ENCODE results near the gene PARD3B.

The PARD3B gene

GRCh38 chr2:205580212-205580987 is 1035.1 kb downstream of the PARD3B start:
- no peaks in the 10 kb centered on the region for H3K27me3 Mint-ChIP-seq
- H3K27ac Mint-ChIP-seq (ENCODE audit: low read depth), result no peak overlapping the region
- H3K4me1 Mint-ChIP-seq, result no peaks in the 10 kb centered on the region
- H3K4me3 Mint-ChIP-seq, result no peak overlapping the region
- ATAC-seq (replicated peaks; ENCODE audit: extremely low read depth, poor library complexity, severe bottlenecking) (no peak), DNase-seq (ENCODE audit: low spot score in 2 of 2) (no peak)
- no peaks in the 10 kb centered on the region for H3K9me3 Mint-ChIP-seq
- H3K36me3 Mint-ChIP-seq (ENCODE audit: insufficient read depth), result no peaks in the 10 kb centered on the region

GRCh38 chr2:205582366-205582765 is 1037.1 kb downstream of the PARD3B start:
- Mint-ChIP-seq H3K4me3 (no peak overlapping the region), H3K36me3 (ENCODE audit: insufficient read depth) (no peaks in the 10 kb centered on the region), H3K27me3 (no peaks in the 10 kb centered on the region), H3K4me1 (no peaks in the 10 kb centered on the region), H3K9me3 (no peaks in the 10 kb centered on the region), H3K27ac (ENCODE audit: low read depth) (no peak overlapping the region)
- DNase-seq (ENCODE audit: low spot score in 2 of 2), result no peak
- no peak for ATAC-seq (replicated peaks; ENCODE audit: extremely low read depth, poor library complexity, severe bottlenecking)

GRCh38 chr2:205585449-205586383 is 1040.4 kb downstream of the PARD3B start:
- Mint-ChIP-seq H3K4me1 (no peaks in the 10 kb centered on the region), H3K36me3 (ENCODE audit: insufficient read depth) (no peaks in the 10 kb centered on the region), H3K9me3 (no peaks in the 10 kb centered on the region), H3K27me3 (no peaks in the 10 kb centered on the region), H3K27ac (ENCODE audit: low read depth) (no peak overlapping the region), H3K4me3 (no peak overlapping the region)
- no peak for ATAC-seq (replicated peaks; ENCODE audit: extremely low read depth, poor library complexity, severe bottlenecking)
- DNase-seq (ENCODE audit: low spot score in 2 of 2), result no peak

GRCh38 chr2:205586626-205587025 is 1041.4 kb downstream of the PARD3B start:
- H3K36me3 Mint-ChIP-seq (ENCODE audit: insufficient read depth), result no peaks in the 10 kb centered on the region
- ATAC-seq (replicated peaks; ENCODE audit: extremely low read depth, poor library complexity, severe bottlenecking) (no peak), DNase-seq (ENCODE audit: low spot score in 2 of 2) (no peak)
- H3K4me1 Mint-ChIP-seq, result no peaks in the 10 kb centered on the region
- H3K9me3 Mint-ChIP-seq, result no peaks in the 10 kb centered on the region
- no peak overlapping the region for H3K27ac Mint-ChIP-seq (ENCODE audit: low read depth)
- H3K4me3 Mint-ChIP-seq, result no peak overlapping the region
- no peaks in the 10 kb centered on the region for H3K27me3 Mint-ChIP-seq

- DNase-seq (ENCODE audit: low spot score in 2 of 2), result no peak
- Mint-ChIP-seq H3K27me3 (no peaks in the 10 kb centered on the region), H3K4me1 (no peaks in the 10 kb centered on the region), H3K9me3 (no peaks in the 10 kb centered on the region), H3K27ac (ENCODE audit: low read depth) (no peak overlapping the region), H3K36me3 (ENCODE audit: insufficient read depth) (no peaks in the 10 kb centered on the region), H3K4me3 (no peak overlapping the region)
- no peak for ATAC-seq (replicated peaks; ENCODE audit: extremely low read depth, poor library complexity, severe bottlenecking)
Measured at GRCh38 chr2:205589479-205589878, 1044.2 kb downstream of the PARD3B start.

- H3K9me3 Mint-ChIP-seq, result no peaks in the 10 kb centered on the region
- H3K27me3 Mint-ChIP-seq, result no peaks in the 10 kb centered on the region
- H3K4me3 Mint-ChIP-seq, result no peak overlapping the region
- H3K36me3 Mint-ChIP-seq (ENCODE audit: insufficient read depth), result no peaks in the 10 kb centered on the region
- H3K4me1 Mint-ChIP-seq, result no peaks in the 10 kb centered on the region
- H3K27ac Mint-ChIP-seq (ENCODE audit: low read depth), result no peak overlapping the region
- DNase-seq (ENCODE audit: low spot score in 2 of 2) (no peak), ATAC-seq (replicated peaks; ENCODE audit: extremely low read depth, poor library complexity, severe bottlenecking) (no peak)
Measured at GRCh38 chr2:205590759-205591158, 1045.5 kb downstream of the PARD3B start.

GRCh38 chr2:205593891-205594290 is 1048.6 kb downstream of the PARD3B start:
- H3K27me3 Mint-ChIP-seq, result no peaks in the 10 kb centered on the region
- no peak overlapping the region for H3K4me3 Mint-ChIP-seq
- H3K9me3 Mint-ChIP-seq, result no peaks in the 10 kb centered on the region
- no peaks in the 10 kb centered on the region for H3K36me3 Mint-ChIP-seq (ENCODE audit: insufficient read depth)
- DNase-seq (ENCODE audit: low spot score in 2 of 2) (no peak), ATAC-seq (replicated peaks; ENCODE audit: extremely low read depth, poor library complexity, severe bottlenecking) (no peak)
- no peaks in the 10 kb centered on the region for H3K4me1 Mint-ChIP-seq
- H3K27ac Mint-ChIP-seq (ENCODE audit: low read depth), result no peak overlapping the region

- Mint-ChIP-seq H3K9me3 (no peaks in the 10 kb centered on the region), H3K4me3 (no peak overlapping the region), H3K4me1 (no peaks in the 10 kb centered on the region), H3K36me3 (ENCODE audit: insufficient read depth) (no peaks in the 10 kb centered on the region), H3K27ac (ENCODE audit: low read depth) (no peak overlapping the region), H3K27me3 (no peaks in the 10 kb centered on the region)
- ATAC-seq (replicated peaks; ENCODE audit: extremely low read depth, poor library complexity, severe bottlenecking) (no peak), DNase-seq (ENCODE audit: low spot score in 2 of 2) (no peak)
Measured at GRCh38 chr2:205596581-205596980, 1051.3 kb downstream of the PARD3B start.

- no peaks in the 10 kb centered on the region for H3K36me3 Mint-ChIP-seq (ENCODE audit: insufficient read depth)
- DNase-seq (ENCODE audit: low spot score in 2 of 2), result no peak
- no peak overlapping the region for H3K4me3 Mint-ChIP-seq
- ATAC-seq (replicated peaks; ENCODE audit: extremely low read depth, poor library complexity, severe bottlenecking), result no peak
- H3K27ac Mint-ChIP-seq (ENCODE audit: low read depth), result no peak overlapping the region
- H3K9me3 Mint-ChIP-seq, result peaks cover 16% of the 10 kb centered on the region
- H3K27me3 Mint-ChIP-seq, result peaks cover 35% of the 10 kb centered on the region
- no peaks in the 10 kb centered on the region for H3K4me1 Mint-ChIP-seq
Measured at GRCh38 chr2:205605638-205606304, 1060.5 kb downstream of the PARD3B start.

GRCh38 chr2:205607146-205607545 is 1061.9 kb downstream of the PARD3B start:
- peaks cover 16% of the 10 kb centered on the region for H3K9me3 Mint-ChIP-seq
- DNase-seq (ENCODE audit: low spot score in 2 of 2) (no peak), ATAC-seq (replicated peaks; ENCODE audit: extremely low read depth, poor library complexity, severe bottlenecking) (no peak)
- no peaks in the 10 kb centered on the region for H3K4me1 Mint-ChIP-seq
- no peak overlapping the region for H3K4me3 Mint-ChIP-seq
- H3K27ac Mint-ChIP-seq (ENCODE audit: low read depth), result no peak overlapping the region
- peaks cover 41% of the 10 kb centered on the region for H3K27me3 Mint-ChIP-seq
- no peaks in the 10 kb centered on the region for H3K36me3 Mint-ChIP-seq (ENCODE audit: insufficient read depth)

- Mint-ChIP-seq H3K9me3 (peaks cover 10% of the 10 kb centered on the region), H3K27ac (ENCODE audit: low read depth) (no peak overlapping the region), H3K4me1 (no peaks in the 10 kb centered on the region), H3K36me3 (ENCODE audit: insufficient read depth) (no peaks in the 10 kb centered on the region), H3K27me3 (peaks cover 41% of the 10 kb centered on the region), H3K4me3 (no peak overlapping the region)
- ATAC-seq (replicated peaks; ENCODE audit: extremely low read depth, poor library complexity, severe bottlenecking) (no peak), DNase-seq (ENCODE audit: low spot score in 2 of 2) (no peak)
Measured at GRCh38 chr2:205609113-205609512, 1063.8 kb downstream of the PARD3B start.

GRCh38 chr2:205610437-205610836 is 1065.2 kb downstream of the PARD3B start:
- no peaks in the 10 kb centered on the region for H3K4me1 Mint-ChIP-seq
- ATAC-seq (replicated peaks; ENCODE audit: extremely low read depth, poor library complexity, severe bottlenecking), result no peak
- peaks cover 34% of the 10 kb centered on the region for H3K27me3 Mint-ChIP-seq
- DNase-seq (ENCODE audit: low spot score in 2 of 2), result no peak
- H3K27ac Mint-ChIP-seq (ENCODE audit: low read depth), result no peak overlapping the region
- no peak overlapping the region for H3K4me3 Mint-ChIP-seq
- no peaks in the 10 kb centered on the region for H3K36me3 Mint-ChIP-seq (ENCODE audit: insufficient read depth)
- no peaks in the 10 kb centered on the region for H3K9me3 Mint-ChIP-seq
